DND-41 (cell line): Measurements from ENCODE around the gene HTRA3.

Source experiments
- ATAC-seq: fragments of 200-7000 bp; cut with Tn5 transposase; 3 replicates; pipeline ENCODE4 v1.9.1; 2021; ENCODE audit warnings: low read depth; ENCODE audit not compliant: insufficient read depth
- DNase-seq: peaks from one replicate; pipeline ENCODE4 v3.0.0-alpha.2; 2020
- H2AFZ ChIP-seq: 2 replicates; pipeline ENCODE4 v1.6.0; 2012; ENCODE audit warnings: low read depth, low read length
- H3K27ac ChIP-seq: 2 replicates; pipeline ENCODE4 v1.5.1; 2012; ENCODE audit warnings: low read length, inconsistent platforms
- H3K27me3 ChIP-seq: fragments of 200-600 bp; sonication (generic); 2 replicates; pipeline ENCODE4 v1.6.0; 2012; ENCODE audit warnings: low read length, mild to moderate bottlenecking, inconsistent platforms; ENCODE audit not compliant: insufficient read depth, poor library complexity
- H3K36me3 ChIP-seq: 2 replicates; pipeline ENCODE4 v1.5.1; 2012; ENCODE audit warnings: low read length, inconsistent platforms; ENCODE audit not compliant: insufficient read depth
- H3K4me1 ChIP-seq: 2 replicates; pipeline ENCODE4 v1.5.1; 2012; ENCODE audit warnings: mild to moderate bottlenecking, low read length; ENCODE audit not compliant: insufficient read depth
- H3K4me2 ChIP-seq: 2 replicates; pipeline ENCODE4 v1.6.0; 2012; ENCODE audit warnings: mild to moderate bottlenecking, moderate library complexity, low read length, inconsistent platforms; ENCODE audit not compliant: insufficient read depth
- H3K4me3 ChIP-seq, 2 experiments: fragments of 200-600 bp in 1 of 2; shearing (Covaris generic) in 1 of 2; 2 replicates each; pipeline ENCODE4 v1.5.1; 2012 to 2016; ENCODE audit warnings: inconsistent platforms in 2 of 2, low read length in 2 of 2, mild to moderate bottlenecking in 2 of 2, low read depth in 1 of 2, moderate library complexity in 1 of 2
- H3K79me2 ChIP-seq: 2 replicates; pipeline ENCODE4 v1.6.0; 2012; ENCODE audit warnings: low read length, inconsistent platforms; ENCODE audit not compliant: insufficient read depth
- H3K9ac ChIP-seq: 2 replicates; pipeline ENCODE4 v1.6.0; 2012; ENCODE audit warnings: low read depth, mild to moderate bottlenecking, inconsistent platforms, low read length, moderate library complexity
- H3K9me3 ChIP-seq: 2 replicates; pipeline ENCODE4 v1.5.1; 2012; ENCODE audit warnings: low read length, moderate library complexity, mild to moderate bottlenecking, inconsistent platforms; ENCODE audit not compliant: insufficient read depth, severe bottlenecking
- H4K20me1 ChIP-seq: 2 replicates; pipeline ENCODE4 v1.6.0; 2012; ENCODE audit warnings: low read length; ENCODE audit not compliant: insufficient read depth
- EZH2 ChIP-seq: IDR thresholded peaks from 3 replicates; pipeline ENCODE4 v1.6.1; 2012; ENCODE audit warnings: borderline replicate concordance, low read depth, mild to moderate bottlenecking, moderate library complexity, low read length, inconsistent platforms; ENCODE audit not compliant: severe bottlenecking
- TF ChIP-seq, protein P1 (sequence below): IDR thresholded peaks from 2 replicates; pipeline ENCODE4 v1.5.1; 2012; ENCODE audit warnings: borderline replicate concordance, low read length, moderate library complexity, mild to moderate bottlenecking; ENCODE audit not compliant: poor library complexity, severe bottlenecking; ENCODE audit errors: extremely low read depth

Gene HTRA3

DNA sequence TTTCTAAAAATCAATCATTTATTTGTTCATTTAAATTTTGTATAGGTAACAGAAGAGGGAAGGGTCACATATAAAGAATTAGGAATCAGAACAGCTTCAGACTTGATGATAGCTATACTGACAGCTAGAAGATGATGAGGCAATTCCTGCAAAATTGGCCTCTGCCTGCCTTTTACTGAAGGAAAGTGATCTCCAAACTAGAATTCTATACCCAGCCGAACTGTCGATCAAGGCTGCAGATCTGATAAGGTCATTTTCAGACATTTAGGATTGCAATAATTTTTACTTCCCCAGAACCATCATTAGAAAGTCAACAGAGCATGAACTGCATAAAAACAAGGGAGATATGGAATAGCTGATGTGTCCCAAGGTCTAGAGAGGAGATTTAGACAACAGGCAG is 66.3 kb downstream of the HTRA3 start:
- Histone ChIP-seq H3K9me3 (peaks cover 13% of the 10 kb centered on the region), H2AFZ (no peak overlapping the region), H3K36me3 (no peaks in the 10 kb centered on the region), H4K20me1 (no peaks in the 10 kb centered on the region), H3K4me3 (no peak overlapping the region), H3K27me3 (no peaks in the 10 kb centered on the region), H3K79me2 (no peaks in the 10 kb centered on the region), H3K4me1 (no peaks in the 10 kb centered on the region), H3K4me2 (no peak overlapping the region), H3K9ac (no peak overlapping the region), H3K27ac (no peak overlapping the region)
- no peak for TF ChIP-seq EZH2
- TF ChIP-seq, protein P1, sequence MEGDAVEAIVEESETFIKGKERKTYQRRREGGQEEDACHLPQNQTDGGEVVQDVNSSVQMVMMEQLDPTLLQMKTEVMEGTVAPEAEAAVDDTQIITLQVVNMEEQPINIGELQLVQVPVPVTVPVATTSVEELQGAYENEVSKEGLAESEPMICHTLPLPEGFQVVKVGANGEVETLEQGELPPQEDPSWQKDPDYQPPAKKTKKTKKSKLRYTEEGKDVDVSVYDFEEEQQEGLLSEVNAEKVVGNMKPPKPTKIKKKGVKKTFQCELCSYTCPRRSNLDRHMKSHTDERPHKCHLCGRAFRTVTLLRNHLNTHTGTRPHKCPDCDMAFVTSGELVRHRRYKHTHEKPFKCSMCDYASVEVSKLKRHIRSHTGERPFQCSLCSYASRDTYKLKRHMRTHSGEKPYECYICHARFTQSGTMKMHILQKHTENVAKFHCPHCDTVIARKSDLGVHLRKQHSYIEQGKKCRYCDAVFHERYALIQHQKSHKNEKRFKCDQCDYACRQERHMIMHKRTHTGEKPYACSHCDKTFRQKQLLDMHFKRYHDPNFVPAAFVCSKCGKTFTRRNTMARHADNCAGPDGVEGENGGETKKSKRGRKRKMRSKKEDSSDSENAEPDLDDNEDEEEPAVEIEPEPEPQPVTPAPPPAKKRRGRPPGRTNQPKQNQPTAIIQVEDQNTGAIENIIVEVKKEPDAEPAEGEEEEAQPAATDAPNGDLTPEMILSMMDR: no peak
- ATAC-seq: no peak
- DNase-seq: no peak

DNA sequence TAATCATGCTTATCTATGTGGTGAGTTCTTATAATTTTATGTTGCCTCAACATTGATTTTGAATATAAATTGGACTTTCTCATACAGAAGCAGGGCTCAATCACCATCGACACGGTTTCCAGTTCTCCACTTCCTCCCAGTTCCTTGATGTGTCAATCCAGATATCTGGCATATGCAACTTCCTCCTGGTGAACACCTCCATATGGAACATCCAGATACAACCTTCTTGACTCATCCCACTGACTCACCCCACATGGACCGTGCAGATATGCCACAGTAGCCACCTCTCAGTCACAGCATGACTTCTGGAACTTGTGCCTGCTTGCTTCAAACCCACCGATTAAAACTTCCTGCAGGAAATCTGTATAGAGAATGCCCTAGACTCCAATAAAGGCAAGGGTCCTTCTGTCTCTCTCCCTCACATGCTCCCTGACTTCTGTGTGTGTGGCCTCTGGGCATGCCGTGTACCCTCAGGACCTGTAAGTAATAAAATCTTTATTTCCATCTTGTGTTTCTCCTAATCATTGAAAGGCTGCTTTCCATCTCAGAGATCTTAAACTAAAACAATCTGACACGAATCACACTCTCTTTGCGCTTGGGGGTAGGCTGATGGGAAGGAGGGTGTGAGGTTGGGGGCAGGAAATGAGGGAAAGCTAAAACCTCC is 67.0 kb downstream of the HTRA3 start:
- Histone ChIP-seq H3K4me2 (no peak overlapping the region), H3K9ac (no peak overlapping the region), H3K9me3 (peaks cover 13% of the 10 kb centered on the region), H3K4me3 (no peak overlapping the region), H3K79me2 (no peaks in the 10 kb centered on the region), H3K27me3 (no peaks in the 10 kb centered on the region), H4K20me1 (no peaks in the 10 kb centered on the region), H2AFZ (no peak overlapping the region), H3K36me3 (no peaks in the 10 kb centered on the region), H3K4me1 (no peaks in the 10 kb centered on the region), H3K27ac (no peak overlapping the region)
- no peak for DNase-seq
- no peak for ATAC-seq
- no peak for TF ChIP-seq EZH2
- TF ChIP-seq, protein P1: no peak

DNA sequence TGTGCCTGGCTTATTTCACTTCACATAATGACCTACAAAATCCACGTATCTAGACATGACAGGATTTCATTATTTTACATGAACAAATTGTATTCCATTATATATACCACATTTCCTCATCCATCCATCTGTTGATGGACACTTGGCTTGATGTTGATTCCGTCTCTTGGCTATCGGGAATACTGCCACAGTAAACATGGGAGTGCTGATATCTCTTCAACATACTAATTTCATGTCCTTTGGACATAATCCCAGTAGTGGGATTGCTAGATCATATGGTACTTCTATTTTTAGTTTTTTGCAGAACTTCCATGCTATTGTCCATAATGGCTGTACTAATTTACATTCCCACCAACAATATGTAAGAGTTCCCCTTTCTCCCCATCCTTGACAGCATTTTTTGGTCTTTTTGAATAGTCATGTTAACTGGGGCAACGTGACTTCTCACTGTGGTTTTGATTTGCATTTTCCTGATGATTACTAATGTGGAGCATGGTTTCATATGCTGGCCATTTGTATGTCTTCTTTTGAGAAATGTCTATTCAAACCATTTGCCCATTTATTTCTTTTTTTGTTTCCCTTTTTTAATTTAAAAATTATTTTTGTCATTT is 68.9 kb downstream of the HTRA3 start:
- ATAC-seq (no peak), DNase-seq (no peak)
- TF ChIP-seq, protein P1: no peak
- TF ChIP-seq EZH2: no peak
- no peaks in the 10 kb centered on the region for H3K4me1 ChIP-seq
- no peak overlapping the region for H3K27ac ChIP-seq
- H4K20me1 ChIP-seq: no peaks in the 10 kb centered on the region
- H3K9ac ChIP-seq: no peak overlapping the region
- no peak overlapping the region for H3K4me3 ChIP-seq
- H3K9me3 ChIP-seq: peaks cover 13% of the 10 kb centered on the region
- no peak overlapping the region for H2AFZ ChIP-seq
- H3K79me2 ChIP-seq: no peaks in the 10 kb centered on the region
- no peaks in the 10 kb centered on the region for H3K27me3 ChIP-seq
- no peaks in the 10 kb centered on the region for H3K36me3 ChIP-seq
- H3K4me2 ChIP-seq: no peak overlapping the region
